HepG2 (cell line): ENCODE measurements around the gene NANOS1. TPM values are rescaled to one million over a fixed set of nuclear protein-coding genes. Genes with fewer than 3 reads are reported as not detected.
A peak's percentile ranks its signal among the peaks of the same experiment; 100 is the strongest.

ENCODE experiments used
- ATAC-seq: fragments of 200-7000 bp; cut with Tn5 transposase; 3 replicates; pipeline ENCODE4 v1.9.1; 2020; ENCODE audit warnings: mild to moderate bottlenecking, moderate library complexity
- BruUV-seq: library from RNA; stranded (reverse); fragments of 400-500 nt; replicated peaks from 2 replicates; lab custom pipeline; 2021; lab: Mats Ljungman, UMichigan
- CTCF ChIA-PET: fragments of 300-600 bp; formaldehyde crosslinking; extraction: SDS; loops from one replicate; lab custom pipeline; 2021; ENCODE audit warnings: low total read pairs, inconsistent platforms, low intra/inter-chr PET ratio; lab: Yijun Ruan, JAX
- POLR2A ChIA-PET: fragments of 350-600 bp; sonication (Branson Sonifier 250); formaldehyde crosslinking; loops from one replicate; lab custom pipeline; 2020; ENCODE audit warnings: antibody characterized with exemption, inconsistent platforms; lab: Yijun Ruan, JAX
- DNase-seq: peaks from one replicate; pipeline ENCODE4 v3.0.0-alpha.2; 2015; ENCODE audit warnings: low spot score
- FAIRE-seq: peaks from 3 replicates; lab custom pipeline; 2011; peaks lifted over from hg19 to GRCh38; lab: Jason Lieb, UNC
- H2AFZ ChIP-seq: one replicate; pipeline ENCODE4 v1.6.1; 2011; ENCODE audit warnings: low read length, inconsistent platforms
- H3K27ac ChIP-seq: fragments of 300-600 bp; 3 replicates; pipeline ENCODE4 v1.8.0; 2011; ENCODE audit warnings: mixed run types, mild to moderate bottlenecking, mixed read lengths, low read length, inconsistent platforms; ENCODE audit not compliant: insufficient read depth; ENCODE audit errors: extremely low read length
- H3K27me3 ChIP-seq, 2 experiments: fragments of 200-600 bp in 1 of 2; 2 replicates in 1 of 2; 3 replicates in 1 of 2; pipeline versions ENCODE4 v1.6.0 to v1.8.0; 2011; ENCODE audit warnings: low read length in 2 of 2, mild to moderate bottlenecking in 2 of 2, moderate library complexity in 2 of 2, inconsistent platforms in 1 of 2; ENCODE audit not compliant: insufficient read depth in 2 of 2, control insufficient read depth in 1 of 2
- H3K36me3 ChIP-seq, 2 experiments: fragments of 200-600 bp in 1 of 2; replicated peaks in 1 of 2; 2 replicates in 1 of 2; 3 replicates in 1 of 2; pipeline versions ENCODE4 v1.5.1 to v1.8.0; 2011; ENCODE audit warnings: low read length in 2 of 2, inconsistent platforms in 1 of 2; ENCODE audit not compliant: insufficient read depth in 2 of 2, control insufficient read depth in 1 of 2
- H3K4me1 ChIP-seq: 2 replicates; pipeline ENCODE4 v1.5.1; 2012; ENCODE audit warnings: low read length, inconsistent platforms; ENCODE audit not compliant: insufficient read depth
- H3K4me2 ChIP-seq: 2 replicates; pipeline ENCODE4 v1.6.0; 2011; ENCODE audit warnings: low read depth, low read length, inconsistent platforms
- H3K4me3 ChIP-seq, 3 experiments: fragments of 200-600 bp in 1 of 3; sonication (generic), shearing (Covaris generic) in 1 of 3; replicated peaks in 1 of 3; 2 replicates each; pipeline ENCODE4 v1.5.1; 2011 to 2016; ENCODE audit warnings: low read length in 3 of 3, inconsistent platforms in 2 of 3, low read depth in 2 of 3, mild to moderate bottlenecking in 2 of 3, control low read depth in 1 of 3, mixed read lengths in 1 of 3; ENCODE audit not compliant: insufficient read depth in 1 of 3
- H3K79me2 ChIP-seq: one replicate; pipeline ENCODE4 v1.6.1; 2011; ENCODE audit warnings: low read length, inconsistent platforms; ENCODE audit not compliant: insufficient read depth
- H3K9ac ChIP-seq: 2 replicates; pipeline ENCODE4 v1.6.0; 2011; ENCODE audit warnings: mild to moderate bottlenecking, low read depth, low read length, inconsistent platforms; ENCODE audit not compliant: insufficient read depth
- H3K9me3 ChIP-seq: 2 replicates; pipeline ENCODE4 v1.5.1; 2012; ENCODE audit warnings: mild to moderate bottlenecking, low read length
- H4K20me1 ChIP-seq: 2 replicates; pipeline ENCODE4 v1.6.0; 2011; ENCODE audit warnings: inconsistent platforms, mild to moderate bottlenecking, low read length, moderate library complexity; ENCODE audit not compliant: insufficient read depth
- CEBPB ChIP-seq: IDR thresholded peaks from 2 replicates; pipeline ENCODE4 v1.6.1; 2011; ENCODE audit warnings: low read depth, low read length, improper control_type of control experiment, borderline replicate concordance
- LCORL ChIP-seq, 2 experiments: fragments of 450-650 bp in 1 of 2; sonication (generic) in 1 of 2; formaldehyde crosslinking in 1 of 2; IDR thresholded peaks; 2 replicates each; pipeline versions ENCODE4 v1.5.0 to v1.6.1; 2017 to 2020; ENCODE audit warnings: antibody characterized with exemption in 1 of 2, missing genetic modification reagents in 1 of 2
- POLR2AphosphoS2 ChIP-seq: IDR thresholded peaks from 2 replicates; pipeline ENCODE4 v1.6.1; 2011; ENCODE audit warnings: low read depth, low read length, improper control_type of control experiment
- RBFOX2 ChIP-seq: fragments of 200-400 bp; formaldehyde crosslinking; IDR thresholded peaks from 2 replicates; pipeline ENCODE4 v1.6.1; 2017; ENCODE audit warnings: low read depth, mild to moderate bottlenecking, low read length
- RBM22 ChIP-seq: fragments of 200-400 bp; formaldehyde crosslinking; optimal IDR thresholded peaks from 2 replicates; pipeline ENCODE3; 2017; ENCODE audit warnings: mild to moderate bottlenecking, low read length, moderate library complexity
- ZFP36 ChIP-seq: fragments of 150-350 bp; IDR thresholded peaks from 2 replicates; pipeline ENCODE4 v1.6.1; 2018; ENCODE audit warnings: borderline replicate concordance, low read length, low read depth; ENCODE audit not compliant: partially characterized antibody
- ZNF333 ChIP-seq: sonication (generic); formaldehyde crosslinking; IDR thresholded peaks from 2 replicates; pipeline ENCODE4 v1.4.0; 2020; ENCODE audit warnings: mild to moderate bottlenecking, missing genetic modification reagents, borderline replicate concordance
- ZNF547 ChIP-seq: sonication (generic); formaldehyde crosslinking; IDR thresholded peaks from 2 replicates; pipeline ENCODE4 v1.5.1; 2020; ENCODE audit warnings: mild to moderate bottlenecking, missing genetic modification reagents
- WGBS: methylation state at CpG from one replicate; pipeline ENCODE4 v1.1.6; 2017; ENCODE audit warnings: low lambda C conversion rate; 5-methylcytosine and 5-hydroxymethylcytosine counted together
- in situ Hi-C: cut with HindIII; loops from 2 replicates; pipeline ENCODE4 v1.10.0; 2017; ENCODE audit warnings: low pct_unique_long_range_greater_than_20kb; ENCODE audit not compliant: extremely low pct_ligation_motif_present
- intact Hi-C: fragments of 100-400 bp; cut with micrococcal nuclease; formaldehyde crosslinking; loops from one replicate; pipeline ENCODE4 v1.10.0; 2022; ENCODE audit not compliant: unreplicated experiment
- polyA plus RNA-seq, 8 experiments: library from polyadenylated mRNA; depleted of rRNA in 3 of 8; stranded (reverse) in 7 of 8; unstranded in 1 of 8; fragments of >200 nt; fragmentation: Illumina TruSeq in 4 of 8; extraction: Trizol in 4 of 8; gene quantifications; 2 replicates each; pipeline versions ENCODE4 v1.2.1 to v1.2.3, GENCODE V29; 2011 to 2016; ENCODE audit warnings: low read depth in 4 of 8, missing spikeins in 1 of 8, mixed read lengths in 1 of 8; ENCODE audit not compliant: insufficient read depth in 1 of 8
- total RNA-seq, 5 experiments: library from RNA; depleted of rRNA; stranded (reverse); fragments of >200 nt; fragmentation: Illumina TruSeq; extraction: Trizol; gene quantifications; 2 replicates each; pipeline ENCODE4 v1.2.3, GENCODE V29; 2016; ENCODE audit warnings: low read depth in 1 of 5
- TF ChIP-seq, protein P1 (sequence below): sonication (generic); formaldehyde crosslinking; IDR thresholded peaks from 2 replicates; pipeline ENCODE4 v1.5.0; 2020; ENCODE audit warnings: missing genetic modification reagents

NANOS1 gene
- total and polyA plus RNA-seq, 2 of the 13 experiments (the other 11 are each of a cell fraction or from before 2014, with no cell fraction given): 1.7 to 2.2 TPM

GRCh38 chr10:119070395-119071165, 41.1 kb downstream of the NANOS1 start:
- BruUV-seq: no TSS peak
- H4K20me1 ChIP-seq: peaks cover 47% of the 10 kb centered on the region
- DNase-seq (no peak), ATAC-seq (no peak), FAIRE-seq (no peak)
- no peak overlapping the region for H2AFZ ChIP-seq
- no peaks in the 10 kb centered on the region for H3K9me3 ChIP-seq
- in situ Hi-C loops: no loop called here
- no peak overlapping the region for H3K4me2 ChIP-seq
- peaks cover 23 to 76% of the 10 kb centered on the region in 2 experiments for H3K36me3 ChIP-seq
- intact Hi-C loops: no loop called here
- WGBS: 98% methylated on average over 9 of the region's 9 CpGs
- TF ChIP-seq LCORL (IDR thresholded peaks at IDR 0.05) (no peak), LCORL (CRISPR knock-in tag; IDR thresholded peaks at IDR 0.05) (no peak), RBM22 (peak; percentile 94), POLR2AphosphoS2 (peak; percentile 3; the same call in 1 of the 2 replicates), ZFP36 (no peak)
- peaks cover 13% of the 10 kb centered on the region; the same call in 1 of the 2 replicates for H3K4me1 ChIP-seq
- ChIA-PET POLR2A (no interaction called here), CTCF (no interaction called here)
- peaks cover 69% of the 10 kb centered on the region for H3K79me2 ChIP-seq
- no peaks in the 10 kb centered on the region for H3K27me3 ChIP-seq
- H3K27ac ChIP-seq: no peak overlapping the region
- H3K4me3 ChIP-seq: no peak overlapping the region
- no peak overlapping the region for H3K9ac ChIP-seq

DNA sequence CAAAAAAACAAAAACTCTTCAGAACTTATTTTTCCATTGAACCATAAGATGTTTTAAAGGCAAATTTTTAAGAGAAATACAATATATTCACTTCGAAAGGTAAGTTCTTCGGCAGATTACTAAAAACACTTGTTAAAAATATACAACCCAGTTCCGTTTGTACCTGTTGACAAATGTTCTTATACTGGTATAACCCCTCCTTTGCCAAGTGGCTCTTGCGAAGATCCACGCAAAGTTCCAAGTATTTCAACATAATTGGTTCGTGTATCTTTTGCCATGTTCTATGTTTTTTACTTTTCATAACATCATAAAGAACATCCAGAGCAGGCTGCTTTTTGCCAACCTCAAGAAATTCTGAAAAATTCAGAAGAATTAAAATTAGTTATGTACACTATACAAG, 44.1 kb downstream of the NANOS1 start:
- H3K36me3 ChIP-seq: peaks cover 8 to 49% of the 10 kb centered on the region in 2 experiments
- TSS peak; percentile 7 for BruUV-seq
- no peaks in the 10 kb centered on the region for H3K9me3 ChIP-seq
- no peak for ATAC-seq
- TF ChIP-seq ZNF333 (CRISPR knock-in tag): no peak
- TF ChIP-seq CEBPB: 0 out of 2 replicates have a peak, but pooled peaks have one; percentile 40
- TF ChIP-seq, protein P1, sequence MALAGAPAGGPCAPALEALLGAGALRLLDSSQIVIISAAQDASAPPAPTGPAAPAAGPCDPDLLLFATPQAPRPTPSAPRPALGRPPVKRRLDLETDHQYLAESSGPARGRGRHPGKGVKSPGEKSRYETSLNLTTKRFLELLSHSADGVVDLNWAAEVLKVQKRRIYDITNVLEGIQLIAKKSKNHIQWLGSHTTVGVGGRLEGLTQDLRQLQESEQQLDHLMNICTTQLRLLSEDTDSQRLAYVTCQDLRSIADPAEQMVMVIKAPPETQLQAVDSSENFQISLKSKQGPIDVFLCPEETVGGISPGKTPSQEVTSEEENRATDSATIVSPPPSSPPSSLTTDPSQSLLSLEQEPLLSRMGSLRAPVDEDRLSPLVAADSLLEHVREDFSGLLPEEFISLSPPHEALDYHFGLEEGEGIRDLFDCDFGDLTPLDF (CRISPR knock-in tag): no peak
- 0 out of 2 replicates have a peak, but pooled peaks have one; percentile 19 for TF ChIP-seq RBFOX2
- no peak for TF ChIP-seq ZNF547 (CRISPR knock-in tag)
- no peak overlapping the region for H3K27ac ChIP-seq
- CTCF ChIA-PET: no interaction called here
- in situ Hi-C loops (no loop called here), intact Hi-C loops (no loop called here)
- H3K4me1 ChIP-seq: peaks cover 41% of the 10 kb centered on the region
- no peak for DNase-seq
- H2AFZ ChIP-seq: no peak overlapping the region
- H4K20me1 ChIP-seq: peaks cover 74% of the 10 kb centered on the region
- 93% methylated on average over 6 of the region's 6 CpGs for WGBS
- H3K4me3 ChIP-seq: no peak overlapping the region
- FAIRE-seq: no peak
- H3K79me2 ChIP-seq: peaks cover 86% of the 10 kb centered on the region
- no peaks in the 10 kb centered on the region for H3K27me3 ChIP-seq
- H3K9ac ChIP-seq: no peak overlapping the region
- POLR2A ChIA-PET: no interaction called here
- no peak overlapping the region for H3K4me2 ChIP-seq
